Heart right ventricle (tissue), 16 donors: Measurements from ENCODE around the gene PGRMC1. TPM values are rescaled to one million over a fixed set of nuclear protein-coding genes. Genes with fewer than 3 reads are reported as not detected.

Experiments
- ATAC-seq, 8 donors: fragments of 200-7000 bp; cut with Tn5 transposase; one replicate each; pipeline ENCODE4 v1.9.1; 2020; ENCODE audit warnings: mild to moderate bottlenecking in 8 of 8, moderate library complexity in 8 of 8, moderate number of reproducible peaks in 1 of 8
- DNase-seq, 2 donors: peaks; one replicate each; pipeline ENCODE4 v3.0.0-alpha.2; 2020
- H3K27ac ChIP-seq, 10 donors: fragments of 200-600 bp; sonication (generic) in 2 of 10; one replicate each; pipeline versions ENCODE4 v1.5.0 to v1.8.0; 2020 to 2022; ENCODE audit warnings: mild to moderate bottlenecking in 3 of 10
- H3K27me3 ChIP-seq, 7 donors: fragments of 200-600 bp; one replicate each; pipeline ENCODE4 v1.8.0; 2021 to 2022; ENCODE audit warnings: mild to moderate bottlenecking in 2 of 7
- H3K36me3 ChIP-seq, 9 donors: fragments of 200-600 bp; sonication (generic) in 1 of 9; one replicate each; pipeline versions ENCODE4 v1.5.0 to v1.8.0; 2020 to 2022; ENCODE audit warnings: mild to moderate bottlenecking in 2 of 9
- H3K4me1 ChIP-seq, 9 donors: fragments of 200-600 bp; sonication (generic) in 1 of 9; one replicate each; pipeline versions ENCODE4 v1.5.0 to v1.8.0; 2020 to 2022; ENCODE audit warnings: mild to moderate bottlenecking in 4 of 9
- H3K4me3 ChIP-seq, 10 donors: fragments of 200-600 bp; sonication (generic) in 2 of 10; one replicate each; pipeline versions ENCODE4 v1.5.0 to v1.8.0; 2020 to 2022; ENCODE audit warnings: mild to moderate bottlenecking in 7 of 10, moderate library complexity in 2 of 10
- H3K9me3 ChIP-seq, 11 donors: fragments of 200-600 bp in 10 of 11; sonication (generic) in 2 of 11; one replicate each; pipeline versions ENCODE4 v1.5.0 to v1.8.0; 2013 to 2022; ENCODE audit warnings: mild to moderate bottlenecking in 2 of 11, control low read depth in 1 of 11, moderate library complexity in 1 of 11
- CTCF ChIP-seq, 9 donors: fragments of 200-600 bp; sonication (generic) in 2 of 9; IDR thresholded peaks; one replicate each; pipeline versions ENCODE4 v1.5.0 to v1.8.0; 2021 to 2022; ENCODE audit warnings: antibody characterized with exemption in 9 of 9, mild to moderate bottlenecking in 5 of 9, moderate library complexity in 1 of 9
- WGBS, 2 donors: extraction: QIAGEN DNeasy Blood & Tissue Kit; methylation state at CpG; one replicate each; pipeline ENCODE4 v1.1.7; 2013; ENCODE audit warnings: inconsistent platforms in 1 of 2; 5-methylcytosine and 5-hydroxymethylcytosine counted together
- intact Hi-C, 10 donors: fragments of 100-400 bp; cut with DNase I; formaldehyde crosslinking; loops; one replicate each; pipeline versions ENCODE4 v1.11.1 to v1.14.2; 2022
- polyA plus RNA-seq, 2 donors: library from polyadenylated mRNA; stranded (reverse); fragments of 200-250 nt; gene quantifications; one replicate each; pipeline ENCODE4 v1.2.3, GENCODE V29; 2013
- total RNA-seq, 10 donors: library from RNA; stranded (reverse); fragmentation: NEBNext Ultra II Directional in 3 of 10; extraction: Animal tissue kit (Norgen Biotek cat#: 25700) in 3 of 10; gene quantifications; one replicate each; pipeline versions ENCODE4 v1.2.1 to v1.2.4, GENCODE V29; 2021 to 2023
- donor health status: Arrhythmogenic right ventricular cardiomyopathy.
- donor health status: ischemic (EF 13 %, LVEDD 7.1; RV severe dilation, severe dysfunction).
- donor health status: healthy with polysubstance abuse.
- donor health status: DM: no; HTN: yes; CAD: no.
- donor health status: DM: no; HTN: no; CAD: no.
- donor health status: ischemic (EF 25% LVEDD 6.9; RV normal size, moderate dysfunction).
- donor health status: ischemic (EF 25% LVEDD 5.7; RV mildly dilated, moderate dysfunction).
- donor health status: healthy.
- donor health status: DM: yes; HTN: yes; CAD: no.
- donor health status: Ischemic cardiomyopathy.
- donor health status: ischemic (EF 35%, LVEDD 5.7; RV mildly dilated, moderate dysfunction).
- donor health status: nonischemic (EF 11% LVEDD 7.7; RV severe dilation, severe dysfunction).
- donor health status: DM: yes; HTN: yes; CAD: no.
- donor health status: PGD.
- donor health status: ischemic (EF 29% LVEDD 5.4; RV normal size, mild dysfunction).
- donor health status: nonischemic (EF 23%, LVEDD 6.1; RV moderate dilation, normal function).

PGRMC1 gene
- total and polyA plus RNA-seq, 12 donors = 11.5 to 33.1 (median 15.4) TPM

DNA sequence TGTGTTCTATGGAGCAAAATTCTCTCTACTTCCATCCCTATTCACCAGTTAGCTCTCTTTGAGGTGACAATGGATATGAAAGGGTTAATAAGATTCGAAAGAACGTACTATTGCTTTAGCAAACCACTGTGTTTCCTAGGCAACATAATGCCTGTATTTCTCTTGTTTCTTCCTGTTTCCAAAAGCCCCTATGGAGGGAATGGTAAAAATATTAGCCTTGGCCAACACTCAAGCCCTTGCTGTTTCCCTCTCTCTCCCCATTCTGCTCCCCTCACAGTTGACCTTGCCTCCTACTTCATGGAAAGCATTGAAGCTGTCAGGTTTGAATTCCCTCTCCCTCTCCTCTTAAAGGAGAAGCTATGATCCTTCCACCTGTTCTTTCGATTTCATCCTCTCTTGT lies 9.6 kb upstream of the PGRMC1 start:
- Histone ChIP-seq H3K27ac (no peak overlapping the region), H3K27me3 (peaks cover 0 to 44% (median 0%) of the 10 kb centered on the region in 7 donors), H3K4me1 (no peaks in the 10 kb centered on the region), H3K4me3 (no peak overlapping the region), H3K36me3 (no peaks in the 10 kb centered on the region), H3K9me3 (no peaks in the 10 kb centered on the region)
- ATAC-seq (no peak), DNase-seq (no peak)
- no peak for TF ChIP-seq CTCF (IDR thresholded peaks at IDR 0.05)
- intact Hi-C loops = loop anchor here in 3 of 10 donors (10.0 kb wide), 2 partner anchors 82 to 382 kb away; no protein-coding TSS in a partner anchor
- 33 to 38% methylated on average over 3 of the region's 3 CpGs for WGBS, 2 donors

GRCh38 chrX:119228512-119229252 lies 7.4 kb upstream of the PGRMC1 start:
- intact Hi-C loops = loop anchor here in 3 of 10 donors (10.0 kb wide), 2 partner anchors 84 to 384 kb away; no protein-coding TSS in a partner anchor
- no peaks in the 10 kb centered on the region for H3K4me1 ChIP-seq
- H3K36me3 ChIP-seq = no peaks in the 10 kb centered on the region
- H3K27ac ChIP-seq = no peak overlapping the region
- no peaks in the 10 kb centered on the region for H3K9me3 ChIP-seq
- TF ChIP-seq CTCF (IDR thresholded peaks at IDR 0.05) = no peak
- H3K27me3 ChIP-seq = peaks cover 0 to 43% (median 0%) of the 10 kb centered on the region in 7 donors
- no peak for DNase-seq
- no peak overlapping the region for H3K4me3 ChIP-seq
- ATAC-seq = no peak
- 59 to 64% methylated on average over 6 of the region's 6 CpGs for WGBS, 2 donors

DNA sequence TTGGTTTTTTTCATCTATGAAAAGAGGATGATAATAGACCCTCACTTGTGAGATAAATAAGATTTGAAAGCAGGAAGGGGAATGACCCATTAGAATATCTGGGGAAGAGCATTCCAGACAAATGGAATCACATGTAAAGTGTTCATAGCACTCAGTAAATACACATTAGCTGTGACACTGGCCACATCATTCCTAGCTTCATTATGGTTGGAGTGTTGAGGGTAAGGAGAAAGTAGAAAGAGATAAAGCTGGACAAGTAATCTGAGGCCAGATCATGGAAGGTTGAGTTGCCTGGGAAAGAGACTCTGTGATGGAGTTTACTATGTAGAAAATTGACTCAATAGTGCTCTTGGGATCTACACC lies 6.9 kb upstream of the PGRMC1 start:
- TF ChIP-seq CTCF (IDR thresholded peaks at IDR 0.05) = no peak
- Histone ChIP-seq H3K36me3 (no peaks in the 10 kb centered on the region), H3K4me3 (no peak overlapping the region), H3K9me3 (no peaks in the 10 kb centered on the region), H3K4me1 (no peaks in the 10 kb centered on the region), H3K27ac (no peak overlapping the region), H3K27me3 (peaks cover 0 to 46% (median 0%) of the 10 kb centered on the region in 7 donors)
- DNase-seq = no peak
- no peak for ATAC-seq
- intact Hi-C loops = loop anchor here in 3 of 10 donors (10.0 kb wide), 2 partner anchors 84 to 384 kb away; no protein-coding TSS in a partner anchor

GRCh38 chrX:119230850-119231249 lies 5.2 kb upstream of the PGRMC1 start:
- H3K4me3 ChIP-seq = no peak overlapping the region
- H3K27ac ChIP-seq = no peak overlapping the region
- DNase-seq (no peak), ATAC-seq (no peak)
- H3K9me3 ChIP-seq = no peaks in the 10 kb centered on the region
- intact Hi-C loops = no loop called here
- peaks cover 0 to 7% (median 0%) of the 10 kb centered on the region in 9 donors for H3K4me1 ChIP-seq
- WGBS, 2 donors = 82 to 83% methylated on average over 2 of the region's 2 CpGs
- no peaks in the 10 kb centered on the region for H3K36me3 ChIP-seq
- peaks cover 0 to 50% (median 0%) of the 10 kb centered on the region in 7 donors for H3K27me3 ChIP-seq
- TF ChIP-seq CTCF (IDR thresholded peaks at IDR 0.05) = no peak
